RPMI7951 (cell line): ENCODE measurements around the gene PLEKHB2. TPM values are rescaled to one million over a fixed set of nuclear protein-coding genes. Genes with fewer than 3 reads are reported as not detected.
A peak's percentile ranks its signal among the peaks of the same experiment; 100 is the strongest.
"Not testable (repeated sequence)": the region's sequence is repeated elsewhere in the genome, so short reads cannot be mapped to it uniquely, and the experiment has no call there.

ENCODE experiments used
- DNase-seq: peaks from one replicate; pipeline ENCODE4 v3.0.0-alpha.2; 2012; ENCODE audit warnings: low read depth
- total RNA-seq: library from RNA; depleted of rRNA; stranded (reverse); fragments of >200 nt; shearing (Covaris generic); gene quantifications from 2 replicates; pipeline ENCODE4 v1.2.3, GENCODE V29; 2014; rRNA removed

PLEKHB2 gene
- total RNA-seq, result 93.9 and 100 TPM in 2 replicates

GRCh38 chr2:131105156-131105949, at the start of gene PLEKHB2:
TSS of gene PLEKHB2 (plus strand) at chr2:131105336. CDS start at chr2:131120942, 15,606 bp downstream.
- DNase-seq, result peak; percentile 84

GRCh38 chr2:131056204-131056931, 48.8 kb upstream of the PLEKHB2 start:
- no peak for DNase-seq

DNA sequence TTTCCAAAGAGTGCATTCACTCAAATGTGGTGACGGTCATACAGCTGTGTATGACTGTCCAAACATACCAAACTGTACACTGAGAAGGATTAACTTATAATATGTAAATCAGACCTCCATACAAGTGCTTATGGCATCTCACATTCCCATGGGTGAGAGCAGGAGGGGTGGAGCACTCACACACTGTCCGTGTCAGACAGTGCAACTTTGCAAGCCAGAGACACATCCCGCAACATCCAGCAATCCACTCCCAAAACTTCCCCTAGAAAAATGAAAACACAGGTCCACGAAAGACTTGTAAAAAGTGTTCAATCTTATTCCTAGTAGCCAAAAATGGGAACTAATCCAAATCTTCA, 48.2 kb upstream of the PLEKHB2 start:
- DNase-seq, result no peak

DNA sequence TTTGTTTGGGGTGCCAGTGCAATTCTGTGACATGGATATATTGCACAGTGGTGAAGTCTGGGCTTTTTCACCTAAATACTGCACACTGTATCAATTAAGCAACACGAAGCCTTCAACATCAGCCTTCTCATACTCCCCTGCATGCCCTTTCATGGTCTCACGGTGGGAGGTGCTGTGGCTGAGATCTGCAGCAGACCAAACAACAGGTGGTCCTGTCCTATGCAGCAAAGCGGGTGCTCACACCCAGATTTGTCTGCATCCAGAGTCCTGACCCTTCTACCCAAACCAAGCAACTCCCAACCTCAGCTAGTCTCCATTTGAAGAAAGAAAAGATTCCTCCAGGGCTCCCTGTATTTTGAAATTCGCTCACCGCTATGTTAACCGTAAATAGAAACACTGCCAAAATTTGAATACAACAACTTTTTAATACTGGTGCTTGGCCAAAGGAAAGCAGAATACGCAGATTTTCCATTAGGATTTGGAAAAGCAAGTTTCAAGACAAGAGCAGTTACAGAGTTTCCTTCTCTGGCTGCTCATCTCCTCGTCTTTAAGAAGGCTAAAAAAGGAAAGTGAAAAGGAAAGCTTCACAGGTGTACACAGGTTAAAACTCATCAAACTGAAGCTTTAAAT, 46.8 kb upstream of the PLEKHB2 start:
- no peak for DNase-seq

GRCh38 chr2:131058920-131059319, 46.2 kb upstream of the PLEKHB2 start:
- no peak for DNase-seq

- no peak for DNase-seq
Observed at GRCh38 chr2:131063501-131064283, 41.4 kb upstream of the PLEKHB2 start.

DNA sequence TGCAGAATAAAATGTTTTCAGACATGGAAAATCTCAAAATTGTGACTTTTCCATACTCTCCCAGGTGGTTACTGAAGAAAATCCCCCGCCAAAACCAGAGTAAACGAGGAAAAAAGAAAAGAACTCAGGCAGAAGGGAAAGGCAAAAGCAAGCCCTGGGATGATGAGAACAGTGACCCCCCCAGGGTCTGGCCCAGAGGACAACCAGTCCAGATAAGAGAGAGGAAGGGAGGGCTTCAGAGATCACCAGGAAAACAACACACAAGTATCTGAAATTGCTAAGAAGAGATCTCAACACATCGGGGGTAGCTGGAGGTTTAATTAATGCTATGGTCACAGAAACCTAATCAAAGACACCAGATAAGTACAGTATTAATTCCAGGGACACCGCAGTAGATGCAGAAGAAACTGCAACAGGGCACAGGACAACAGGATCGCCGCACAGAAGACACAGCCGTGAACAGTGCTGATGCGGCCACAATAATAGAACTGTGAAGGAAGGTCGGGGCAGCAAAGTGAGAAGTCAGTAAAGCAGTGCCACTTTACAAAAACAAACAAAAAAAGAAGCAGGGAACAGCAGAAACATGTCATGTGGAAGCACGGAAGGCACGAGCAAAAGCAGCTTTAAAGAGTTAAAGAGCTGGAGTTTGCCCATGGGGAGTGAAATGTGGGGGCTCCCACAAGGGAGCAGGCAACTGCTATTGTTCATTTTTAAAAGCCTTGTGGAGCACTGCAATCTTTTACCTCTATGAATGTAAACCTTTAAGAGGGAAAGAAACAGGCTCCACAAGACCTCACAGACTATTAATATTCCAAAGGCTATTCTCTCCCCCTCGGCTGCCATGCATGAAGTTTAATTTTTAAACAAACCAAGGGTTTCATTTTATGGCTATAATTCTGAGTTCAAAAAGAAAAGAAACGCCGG, 40.3 kb upstream of the PLEKHB2 start:
- DNase-seq, result no peak

DNA sequence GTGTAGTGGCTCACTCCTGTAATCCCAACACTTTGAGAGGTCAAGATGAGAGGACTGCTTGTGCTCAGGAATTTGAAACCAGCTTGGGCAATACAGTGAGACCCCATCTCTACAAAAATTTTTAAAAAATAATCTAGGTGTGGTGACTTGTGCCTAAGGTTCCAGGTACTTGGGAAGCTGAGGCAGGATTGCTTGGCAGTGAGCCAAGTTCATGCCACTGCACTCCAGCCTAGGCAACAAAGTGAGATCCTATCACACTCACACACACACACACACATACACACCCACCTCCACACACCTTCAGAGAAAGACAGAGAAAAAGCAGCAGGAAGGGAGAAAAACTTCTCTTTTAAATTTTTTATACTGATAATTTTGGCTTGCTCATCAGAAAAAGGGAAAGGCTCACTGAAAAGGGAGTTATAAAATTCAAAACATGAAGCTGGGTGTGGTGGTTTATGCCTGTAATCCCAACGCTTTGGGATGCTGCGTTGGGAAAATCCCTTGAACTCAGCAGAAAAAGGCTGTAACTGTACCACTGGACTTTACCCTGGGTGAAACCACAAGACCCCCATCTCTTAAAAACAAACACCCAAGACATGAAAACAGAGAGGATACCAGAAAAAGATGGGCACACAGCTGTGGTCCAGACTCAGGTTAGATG, 37.5 kb upstream of the PLEKHB2 start:
- DNase-seq, result no peak

- not testable (repeated sequence) for DNase-seq
Observed at GRCh38 chr2:131068172-131068571, 37.0 kb upstream of the PLEKHB2 start.

DNA sequence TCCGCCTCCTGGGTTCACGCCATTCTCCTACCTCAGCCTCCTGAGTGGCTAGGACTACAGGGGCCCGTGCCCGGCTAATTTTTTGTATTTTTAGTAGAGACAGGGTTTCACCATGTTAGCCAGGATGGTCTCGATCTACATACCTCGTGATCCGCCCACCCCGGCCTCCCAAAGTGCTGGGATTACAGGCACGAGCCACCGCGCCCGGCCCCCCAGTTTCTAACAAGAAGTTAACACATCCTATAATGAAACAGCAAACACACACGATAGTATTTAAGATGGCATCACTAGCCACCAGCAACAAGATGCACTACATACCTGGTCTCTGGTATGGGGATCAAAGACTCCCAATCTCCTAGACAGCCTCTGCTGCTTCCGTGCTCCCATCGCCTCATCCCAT, 29.6 kb upstream of the PLEKHB2 start:
- DNase-seq, result not testable (repeated sequence)

GRCh38 chr2:131076707-131077106, 28.4 kb upstream of the PLEKHB2 start:
- DNase-seq, result no peak

GRCh38 chr2:131077182-131077846, 27.8 kb upstream of the PLEKHB2 start:
- DNase-seq, result no peak

- DNase-seq, result no peak
Observed at GRCh38 chr2:131077966-131078365, 27.2 kb upstream of the PLEKHB2 start.

GRCh38 chr2:131079931-131080330, 25.2 kb upstream of the PLEKHB2 start:
- not testable (repeated sequence) for DNase-seq

DNA sequence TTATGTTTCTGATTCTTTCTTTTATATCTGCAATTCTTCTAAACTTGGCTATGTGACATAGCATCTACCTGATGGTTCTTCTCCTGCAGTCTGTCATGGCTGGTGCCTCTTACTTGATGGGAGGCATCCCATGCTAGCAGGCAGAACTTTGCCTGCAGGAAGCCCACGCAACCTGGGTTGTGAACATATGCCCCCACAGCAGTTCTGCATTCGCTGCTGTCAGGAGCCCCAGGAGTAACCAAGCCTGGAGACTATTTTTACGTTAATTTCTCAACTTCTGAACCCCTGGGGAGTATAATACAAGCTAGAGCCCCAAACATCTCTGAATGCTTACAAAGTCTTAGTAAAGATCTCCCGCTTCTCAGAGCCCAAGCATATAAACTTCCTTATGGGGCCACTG, 23.9 kb upstream of the PLEKHB2 start:
- DNase-seq, result no peak

- DNase-seq, result peak; percentile 18
Observed at GRCh38 chr2:131085646-131086045, 19.5 kb upstream of the PLEKHB2 start.

DNA sequence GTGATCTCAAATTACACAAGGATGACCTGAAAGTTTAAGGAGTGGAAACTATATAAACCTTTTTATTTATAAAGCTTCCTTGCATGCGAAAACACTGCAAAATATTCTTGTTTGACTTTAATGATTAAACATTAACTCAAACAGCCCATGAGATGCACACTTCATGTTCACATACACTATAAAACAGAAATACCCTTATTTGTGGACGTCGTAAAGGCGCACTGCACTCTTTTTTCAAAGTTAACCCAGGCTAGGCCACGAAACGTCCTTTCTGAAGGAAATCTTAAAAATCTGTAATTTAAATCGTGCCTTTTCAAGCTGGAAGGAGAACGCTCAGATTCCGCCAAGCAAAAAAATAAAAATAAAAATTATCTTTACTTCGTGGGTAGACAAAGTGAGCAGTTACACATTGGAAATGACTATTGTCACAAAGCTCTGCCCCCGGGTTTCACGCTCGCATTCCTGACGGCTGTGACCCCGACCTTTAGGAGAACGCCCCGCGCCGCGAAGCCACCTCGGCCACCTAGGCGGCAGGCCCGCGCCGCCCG, 12.6 kb upstream of the PLEKHB2 start:
- DNase-seq, result no peak

GRCh38 chr2:131093006-131093695, 12.0 kb upstream of the PLEKHB2 start, which contains the start of gene FAM168B:
TSS of gene FAM168B (minus strand) at chr2:131093460. CDS start at chr2:131082646, 10,814 bp downstream.
- peak; percentile 88 for DNase-seq
